DMS153 treated with DMSO at 0.1 percent for 48 hours (cell line): ENCODE measurements around the gene GRK7.
"Not testable (repeated sequence)": the region's sequence is repeated elsewhere in the genome, so short reads cannot be mapped to it uniquely, and the experiment has no call there.

Experiments
- DNase-seq: peaks from one replicate; lab custom pipeline; 2025; ENCODE audit not compliant: unreplicated experiment; lab: John Stamatoyannopoulos, UW

GRK7 gene

GRCh38 chr3:141762552-141762951, 656 bp upstream of the GRK7 start:
- DNase-seq = not testable (repeated sequence)

GRCh38 chr3:141764045-141764444, 837 bp downstream of the GRK7 start:
- DNase-seq = no peak

GRCh38 chr3:141764465-141764864, 1.3 kb downstream of the GRK7 start:
- DNase-seq = no peak

GRCh38 chr3:141764986-141765385, 1.8 kb downstream of the GRK7 start:
- no peak for DNase-seq

- no peak for DNase-seq
Measured at GRCh38 chr3:141767066-141767465, 3.9 kb downstream of the GRK7 start.

- DNase-seq = no peak
Measured at GRCh38 chr3:141769221-141769894, 6.2 kb downstream of the GRK7 start.

GRCh38 chr3:141773676-141774075, 10.5 kb downstream of the GRK7 start:
- no peak for DNase-seq

GRCh38 chr3:141776376-141776775, 13.2 kb downstream of the GRK7 start:
- DNase-seq = no peak

GRCh38 chr3:141776885-141777284, 13.7 kb downstream of the GRK7 start:
- DNase-seq = no peak

- DNase-seq = no peak
Measured at GRCh38 chr3:141777957-141778813, 15.0 kb downstream of the GRK7 start.

- no peak for DNase-seq
Measured at GRCh38 chr3:141779667-141780066, 16.5 kb downstream of the GRK7 start.

GRCh38 chr3:141782386-141782932, 19.3 kb downstream of the GRK7 start:
- no peak for DNase-seq

- DNase-seq = no peak
Measured at GRCh38 chr3:141783632-141784031, 20.4 kb downstream of the GRK7 start.

- DNase-seq = no peak
Measured at GRCh38 chr3:141784096-141784495, 20.9 kb downstream of the GRK7 start.

- no peak for DNase-seq
Measured at GRCh38 chr3:141784531-141784930, 21.3 kb downstream of the GRK7 start.

GRCh38 chr3:141788149-141788548, 24.9 kb downstream of the GRK7 start:
- DNase-seq = no peak

- DNase-seq = not testable (repeated sequence)
Measured at GRCh38 chr3:141788750-141789149, 25.5 kb downstream of the GRK7 start.

- DNase-seq = no peak
Measured at GRCh38 chr3:141789281-141789680, 26.1 kb downstream of the GRK7 start.

- DNase-seq = no peak
Measured at GRCh38 chr3:141790171-141790570, 27.0 kb downstream of the GRK7 start.

GRCh38 chr3:141792495-141792894, 29.3 kb downstream of the GRK7 start:
- DNase-seq = no peak

GRCh38 chr3:141793476-141794260, 30.5 kb downstream of the GRK7 start:
- DNase-seq = no peak
